Activated CD8-positive, alpha-beta T cell treated with anti-CD3 and anti-CD28 coated beads for 36 hours (primary cell): ENCODE measurements around the gene TBXAS1. TPM values are rescaled to one million over a fixed set of nuclear protein-coding genes. Genes with fewer than 3 reads are reported as not detected.
A peak's percentile ranks its signal among the peaks of the same experiment; 100 is the strongest.

Experiments
- ATAC-seq: fragments of 200-7000 bp; cut with Tn5 transposase; one replicate; pipeline ENCODE4 v1.10.0; 2021; ENCODE audit warnings: mild to moderate bottlenecking, moderate library complexity
- CTCF ChIA-PET: fragments of 350-600 bp; sonication (Branson Sonifier 250); formaldehyde crosslinking; loops from one replicate; lab custom pipeline; 2021; ENCODE audit warnings: antibody characterized with exemption; lab: Charles Lee
- POLR2A ChIA-PET: fragments of 350-600 bp; sonication (Branson Sonifier 250); formaldehyde crosslinking; loops from one replicate; lab custom pipeline; 2021; ENCODE audit warnings: antibody characterized with exemption; lab: Charles Lee
- DNase-seq: peaks from one replicate; pipeline ENCODE4 v3.0.0-alpha.2; 2020
- H3K27ac Mint-ChIP-seq: one replicate; pipeline ENCODE4 v1.8.0; 2021; ENCODE audit warnings: mild to moderate bottlenecking, mixed read lengths
- H3K27me3 Mint-ChIP-seq: one replicate; pipeline ENCODE4 v1.8.0; 2021; ENCODE audit warnings: mixed read lengths
- H3K36me3 Mint-ChIP-seq: one replicate; pipeline ENCODE4 v1.8.0; 2021; ENCODE audit warnings: low read depth, mixed read lengths
- H3K4me1 Mint-ChIP-seq: one replicate; pipeline ENCODE4 v1.8.0; 2021; ENCODE audit warnings: low read depth, mixed read lengths
- H3K4me3 Mint-ChIP-seq: one replicate; pipeline ENCODE4 v1.8.0; 2021; ENCODE audit warnings: mild to moderate bottlenecking, moderate library complexity, mixed read lengths
- H3K9me3 Mint-ChIP-seq: one replicate; pipeline ENCODE4 v1.8.0; 2021; ENCODE audit warnings: mixed read lengths
- CTCF ChIP-seq: fragments of 200-600 bp; IDR thresholded peaks from one replicate; pipeline ENCODE4 v1.8.0; 2022; ENCODE audit warnings: antibody characterized with exemption, mild to moderate bottlenecking
- intact Hi-C: fragments of 100-400 bp; cut with micrococcal nuclease; formaldehyde crosslinking; loops from one replicate; pipeline ENCODE4 v1.10.0; 2022
- total RNA-seq, 2 experiments: library from RNA; stranded (reverse); gene quantifications; one replicate each; pipeline ENCODE4 v1.2.3, GENCODE V29; 2021

TBXAS1 gene
- total RNA-seq, 2 experiments from 2014 or later, result 1.5 to 2.1 TPM

GRCh38 chr7:139915268-139915863 is 86.3 kb downstream of the TBXAS1 start:
- Mint-ChIP-seq H3K27me3 (peaks cover 4% of the 10 kb centered on the region), H3K9me3 (no peaks in the 10 kb centered on the region), H3K27ac (no peak overlapping the region), H3K4me1 (peaks cover 18% of the 10 kb centered on the region), H3K36me3 (no peaks in the 10 kb centered on the region), H3K4me3 (no peak overlapping the region)
- POLR2A ChIA-PET, result no interaction called here
- CTCF ChIA-PET, result interaction anchor here (0.9 to 3.0 kb wide), 6 partner anchors 16 to 296 kb away, joined by 3 to 16 read pairs (median 4); no protein-coding TSS in a partner anchor
- intact Hi-C loops, result loop anchor here (10.0 kb wide), 1 partner anchor 141 kb away; the partner anchor contains the start of gene HIPK2
- no peak for TF ChIP-seq CTCF
- DNase-seq (no peak), ATAC-seq (no peak)

GRCh38 chr7:139915864-139916716 is 87.0 kb downstream of the TBXAS1 start:
- POLR2A ChIA-PET, result interaction anchor here (1.1 to 1.8 kb wide), 3 partner anchors 21 to 77 kb away, joined by 3 read pairs; no protein-coding TSS in a partner anchor

GRCh38 chr7:139916717-139917395 is 87.8 kb downstream of the TBXAS1 start:
- Mint-ChIP-seq H3K9me3 (no peaks in the 10 kb centered on the region), H3K27ac (peak overlapping the region; percentile 75), H3K27me3 (peaks cover 4% of the 10 kb centered on the region), H3K4me3 (no peak overlapping the region), H3K36me3 (no peaks in the 10 kb centered on the region), H3K4me1 (peaks cover 18% of the 10 kb centered on the region)
- POLR2A ChIA-PET, result interaction anchor here (1.1 to 1.8 kb wide), 3 partner anchors 20 to 76 kb away, joined by 3 read pairs; no protein-coding TSS in a partner anchor
- intact Hi-C loops, result loop anchor here (10.0 kb wide), 1 partner anchor 142 kb away; the partner anchor contains the start of gene HIPK2
- DNase-seq (peak; percentile 54), ATAC-seq (peak; percentile 47)
- TF ChIP-seq CTCF, result no peak
- CTCF ChIA-PET, result interaction anchor here (1.0 to 3.0 kb wide), 3 partner anchors 50 to 560 kb away, joined by 3 to 16 read pairs (median 3); no protein-coding TSS in a partner anchor

More at GRCh38 chr7:139915864-139916716, 87.0 kb downstream of the TBXAS1 start:
- peaks cover 18% of the 10 kb centered on the region for H3K4me1 Mint-ChIP-seq
- intact Hi-C loops, result loop anchor here (10.0 kb wide), 1 partner anchor 141 kb away; the partner anchor contains the start of gene HIPK2
- DNase-seq (peak; percentile 87), ATAC-seq (peak; percentile 89)
- CTCF ChIA-PET, result interaction anchor here (0.9 to 3.0 kb wide), 8 partner anchors 17 to 561 kb away, joined by 3 to 16 read pairs (median 3); no protein-coding TSS in a partner anchor
- peaks cover 4% of the 10 kb centered on the region for H3K27me3 Mint-ChIP-seq
- no peak for TF ChIP-seq CTCF
- H3K27ac Mint-ChIP-seq, result peak overlapping the region; percentile 54
- no peaks in the 10 kb centered on the region for H3K9me3 Mint-ChIP-seq
- no peak overlapping the region for H3K4me3 Mint-ChIP-seq
- no peaks in the 10 kb centered on the region for H3K36me3 Mint-ChIP-seq

- no peak overlapping the region for H3K4me3 Mint-ChIP-seq
- no peak for TF ChIP-seq CTCF
- peaks cover 18% of the 10 kb centered on the region for H3K4me1 Mint-ChIP-seq
- ATAC-seq, result no peak
- no peaks in the 10 kb centered on the region for H3K36me3 Mint-ChIP-seq
- POLR2A ChIA-PET, result interaction anchor here (0.5 to 1.8 kb wide), 5 partner anchors 11 to 193 kb away, joined by 3 read pairs; no protein-coding TSS in a partner anchor
- no peak overlapping the region for H3K27ac Mint-ChIP-seq
- intact Hi-C loops, result loop anchor here (10.0 kb wide), 1 partner anchor 143 kb away; the partner anchor contains the start of gene HIPK2
- CTCF ChIA-PET, result interaction anchor here (3.0 kb wide), 1 partner anchor 272 kb away, joined by 16 read pairs; no protein-coding TSS in a partner anchor
- DNase-seq, result no peak
- peaks cover 4% of the 10 kb centered on the region for H3K27me3 Mint-ChIP-seq
- no peaks in the 10 kb centered on the region for H3K9me3 Mint-ChIP-seq
Measured at GRCh38 chr7:139917851-139918250, 88.8 kb downstream of the TBXAS1 start.
